EH (cell line): ENCODE results near the gene PAQR3.
"Not testable (repeated sequence)": the region's sequence is repeated elsewhere in the genome, so short reads cannot be mapped to it uniquely, and the experiment has no call there.

Experiments
- DNase-seq: peaks from one replicate; pipeline ENCODE4 v3.0.0-alpha.2; 2015; ENCODE audit warnings: low read depth

PAQR3 gene

DNA sequence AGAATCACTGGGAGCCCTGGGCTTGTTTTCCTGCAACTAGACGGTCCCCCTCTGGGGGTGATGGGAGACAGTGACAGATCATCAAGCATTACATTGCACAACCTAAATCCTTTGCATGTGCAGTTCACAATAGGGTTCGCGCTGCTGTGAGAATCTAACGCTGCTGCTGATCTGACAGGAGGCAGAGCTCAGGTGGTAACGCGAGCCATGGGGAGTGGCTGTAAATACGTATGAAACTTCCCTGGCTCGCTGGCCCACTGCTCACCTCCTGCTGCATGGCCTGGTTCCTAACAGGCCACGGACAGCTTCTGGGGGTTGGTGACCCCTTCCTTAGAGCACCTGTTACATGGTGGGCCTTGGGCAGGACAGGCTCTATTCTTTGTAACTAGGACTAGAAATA, 10.4 kb downstream of the PAQR3 start:
- DNase-seq = no peak

GRCh38 chr4:78926826-78927225, 12.4 kb downstream of the PAQR3 start:
- DNase-seq = no peak

GRCh38 chr4:78923464-78924312, 15.6 kb downstream of the PAQR3 start:
- DNase-seq = no peak

GRCh38 chr4:78922207-78922606, 17.0 kb downstream of the PAQR3 start:
- peak; percentile 44 for DNase-seq

GRCh38 chr4:78910612-78911011, 28.6 kb downstream of the PAQR3 start:
- DNase-seq = no peak

GRCh38 chr4:78908974-78909373, 30.3 kb downstream of the PAQR3 start:
- DNase-seq = not testable (repeated sequence)

- DNase-seq = no peak
Observed at GRCh38 chr4:78907638-78908037, 31.6 kb downstream of the PAQR3 start.

GRCh38 chr4:78904143-78904542, 35.1 kb downstream of the PAQR3 start:
- DNase-seq = no peak

- DNase-seq = no peak
Observed at GRCh38 chr4:78902298-78902697, 36.9 kb downstream of the PAQR3 start.

DNA sequence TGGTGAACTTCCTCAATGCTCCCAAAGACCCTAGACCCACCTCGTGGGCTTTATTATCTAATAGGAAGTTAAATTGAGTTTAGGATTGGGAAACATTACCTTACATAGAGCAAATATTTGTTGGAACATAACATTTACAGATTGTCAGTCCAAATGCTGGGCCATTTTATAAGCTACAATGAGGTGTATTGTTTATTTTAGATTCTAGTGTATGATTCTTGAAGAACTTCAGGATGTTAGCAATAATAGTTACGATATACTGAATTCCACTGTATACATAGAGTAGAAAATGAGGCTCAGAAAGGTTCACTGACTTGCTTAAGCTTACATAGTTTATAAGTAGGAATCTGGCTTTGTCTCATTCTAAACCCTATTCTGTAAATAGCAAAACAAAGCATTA, 37.4 kb downstream of the PAQR3 start:
- no peak for DNase-seq

- no peak for DNase-seq
Observed at GRCh38 chr4:78899302-78899701, 39.9 kb downstream of the PAQR3 start.

DNA sequence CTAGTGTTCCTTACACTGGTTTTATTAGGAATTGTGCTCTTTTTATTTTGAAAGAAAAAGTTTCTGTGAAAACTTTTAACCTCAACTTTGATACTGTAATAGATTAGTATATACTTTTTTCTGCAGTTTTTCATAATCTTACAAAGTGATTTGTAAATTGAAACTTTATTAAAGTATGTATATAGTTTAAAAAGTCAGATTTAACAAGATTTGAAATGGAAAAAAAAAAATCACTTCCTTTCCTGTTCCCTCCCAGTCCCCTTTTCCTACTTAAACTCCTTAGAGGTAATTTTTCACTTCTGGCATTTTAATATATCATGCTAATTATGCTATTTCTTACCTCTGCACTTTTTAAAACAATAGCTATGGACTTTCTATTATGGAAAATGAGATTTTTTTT, 49.3 kb downstream of the PAQR3 start:
- no peak for DNase-seq

- peak; percentile 72 for DNase-seq
Observed at GRCh38 chr4:78885598-78885997, 53.6 kb downstream of the PAQR3 start.

DNA sequence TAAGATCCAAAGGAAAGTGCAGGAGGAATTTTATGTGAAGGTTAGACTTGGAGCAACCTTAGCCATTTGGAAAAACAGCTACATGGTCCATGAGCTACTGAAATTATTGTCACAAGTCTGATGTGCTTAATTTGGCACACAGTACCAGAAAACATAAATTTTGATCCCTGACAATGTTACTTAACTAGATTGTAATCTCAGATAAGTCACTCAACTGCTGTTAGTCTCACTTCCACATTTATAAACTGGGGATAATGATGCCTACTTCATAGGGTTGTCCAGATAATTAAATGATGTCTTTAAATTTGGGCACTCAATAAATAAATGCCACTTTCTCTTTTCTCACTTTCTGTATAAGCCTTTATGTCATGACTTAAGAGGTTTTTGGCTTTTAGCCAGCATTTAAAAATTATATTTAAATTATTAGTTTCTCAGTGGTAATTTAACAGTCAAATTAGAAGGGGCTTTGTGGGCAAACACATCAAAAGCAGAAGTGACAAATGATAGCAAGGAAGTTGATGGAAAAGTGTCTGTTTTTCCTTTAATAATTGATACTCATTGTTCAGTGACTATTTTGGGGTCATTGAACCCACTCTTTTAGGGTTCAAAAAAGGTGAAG, 58.3 kb downstream of the PAQR3 start:
- DNase-seq = no peak

GRCh38 chr4:78878031-78878430, 61.2 kb downstream of the PAQR3 start:
- no peak for DNase-seq

- DNase-seq = peak; percentile 34
Observed at GRCh38 chr4:78876568-78877320, 62.5 kb downstream of the PAQR3 start.

GRCh38 chr4:78870056-78870455, 69.2 kb downstream of the PAQR3 start:
- no peak for DNase-seq

DNA sequence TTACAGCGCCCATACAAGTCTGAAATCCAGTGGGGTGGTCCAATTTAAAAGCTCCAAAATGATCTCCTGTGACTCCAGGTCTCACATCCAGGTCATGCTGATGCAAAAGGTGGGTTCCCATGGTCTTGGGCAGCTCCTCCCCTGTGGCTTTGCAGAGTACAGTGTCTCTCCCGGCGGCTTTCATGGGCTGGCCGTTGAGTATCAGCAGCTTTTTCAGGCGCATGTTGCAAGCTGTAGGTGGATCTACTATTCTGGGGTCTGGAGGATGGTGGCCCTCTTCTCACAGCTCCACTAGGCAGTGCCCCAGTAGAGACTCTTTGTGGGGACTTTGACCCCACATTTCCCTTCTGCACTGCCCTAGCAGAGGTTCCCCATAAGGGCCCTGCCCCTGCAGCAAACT, 70.5 kb downstream of the PAQR3 start:
- not testable (repeated sequence) for DNase-seq

- DNase-seq = no peak
Observed at GRCh38 chr4:78865451-78865850, 73.8 kb downstream of the PAQR3 start.

DNA sequence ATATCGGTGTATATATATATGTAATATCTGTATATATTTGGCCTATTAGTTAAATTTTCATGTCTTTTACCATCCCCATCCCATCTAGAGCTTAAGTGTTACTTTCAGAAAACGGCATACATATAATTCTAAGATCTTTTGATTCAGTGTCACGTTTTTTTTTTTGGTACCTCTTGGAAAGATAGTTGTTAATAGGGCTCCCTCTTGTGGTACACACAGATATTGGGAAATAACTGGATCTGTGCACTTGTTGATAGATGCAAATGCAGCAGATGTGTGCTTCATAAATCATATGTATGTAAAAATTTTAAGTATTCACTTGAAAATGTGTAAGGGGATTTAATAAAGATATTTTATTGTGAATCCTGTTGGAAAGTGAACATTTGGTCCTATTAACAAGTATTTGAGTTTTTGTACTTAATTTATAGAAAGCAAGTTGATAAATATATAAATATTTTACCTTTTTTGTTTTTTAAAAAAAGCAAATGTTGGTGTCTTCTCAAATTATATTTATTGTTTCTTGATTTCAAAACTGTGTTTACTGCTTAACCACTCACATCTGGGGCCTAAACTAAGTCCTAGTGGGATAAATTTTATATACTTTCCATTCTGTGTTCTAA, 74.7 kb downstream of the PAQR3 start:
- peak; percentile 80 for DNase-seq

- no peak for DNase-seq
Observed at GRCh38 chr4:78863991-78864390, 75.2 kb downstream of the PAQR3 start.

DNA sequence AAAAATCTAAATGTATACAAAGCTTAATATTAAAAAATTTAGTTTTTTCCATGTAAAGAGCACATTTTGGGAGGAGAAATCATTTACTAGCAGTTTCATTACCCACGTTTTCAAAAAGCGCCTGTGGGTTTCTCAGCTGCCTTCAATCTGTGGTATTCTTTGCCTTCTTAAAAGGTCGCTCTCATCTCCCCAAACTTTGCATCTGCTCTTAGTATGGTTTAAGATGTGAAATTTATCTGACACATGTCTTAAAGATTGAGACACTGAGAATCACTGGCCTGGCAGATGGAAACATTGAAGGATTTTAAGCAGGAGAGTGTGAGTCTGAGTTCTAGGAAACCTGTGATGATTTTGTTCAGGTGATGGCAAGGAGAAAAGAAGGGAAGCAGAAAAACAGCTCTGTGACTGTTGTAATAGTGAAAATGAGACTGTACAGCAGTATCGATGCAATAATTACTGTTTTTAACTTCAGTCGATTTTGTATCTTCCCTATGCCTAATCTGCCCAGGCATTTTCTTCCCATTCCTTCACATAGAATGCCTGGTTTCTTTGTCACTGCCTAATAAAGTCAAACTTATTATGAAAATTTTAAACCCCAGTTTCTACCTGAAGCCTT, 75.9 kb downstream of the PAQR3 start:
- DNase-seq = no peak
